Endothelial cell of umbilical vein (primary cell): ENCODE measurements around the gene PRTN3. TPM values are rescaled to one million over a fixed set of nuclear protein-coding genes. Genes with fewer than 3 reads are reported as not detected.

Experiments
- BruUV-seq: library from RNA; stranded (reverse); fragments of 400-500 nt; replicated peaks from 2 replicates; lab custom pipeline; 2021; lab: Mats Ljungman, UMichigan
- CTCF ChIA-PET: fragments of 300-600, 350-600 bp; sonication (Branson Sonifier 250); formaldehyde crosslinking; loops from one replicate; lab custom pipeline; 2021; ENCODE audit warnings: antibody characterized with exemption, inconsistent platforms; lab: Charles Lee
- POLR2A ChIA-PET: fragments of 300-600, 350-600 bp; sonication (Branson Sonifier 250); formaldehyde crosslinking; loops from one replicate; lab custom pipeline; 2021; ENCODE audit warnings: antibody characterized with exemption, inconsistent platforms; lab: Charles Lee
- DNase-seq: peaks from one replicate; pipeline ENCODE4 v3.0.0-alpha.2; 2011; ENCODE audit warnings: low read depth, low spot score
- FAIRE-seq: peaks from 2 replicates; lab custom pipeline; 2011; peaks lifted over from hg19 to GRCh38; lab: Jason Lieb, UNC
- H2AFZ ChIP-seq: 2 replicates; pipeline ENCODE4 v1.6.0; 2012; ENCODE audit warnings: low read depth, low read length, control low read depth, inconsistent platforms
- H3K27ac ChIP-seq: 2 replicates; pipeline ENCODE4 v1.5.1; 2011; ENCODE audit warnings: low read depth, mild to moderate bottlenecking, control low read depth, low read length, moderate library complexity; ENCODE audit not compliant: insufficient read depth
- H3K27me3 ChIP-seq, 2 experiments: 2 replicates each; pipeline versions ENCODE4 v1.6.0 to v1.6.1; 2011; ENCODE audit warnings: low read length in 2 of 2, mixed read lengths in 1 of 2; ENCODE audit not compliant: control insufficient read depth in 2 of 2, insufficient read depth in 2 of 2
- H3K36me3 ChIP-seq, 2 experiments: 2 replicates in 1 of 2; 3 replicates in 1 of 2; pipeline ENCODE4 v1.5.1; 2011; ENCODE audit warnings: low read length in 2 of 2, mild to moderate bottlenecking in 1 of 2, moderate library complexity in 1 of 2; ENCODE audit not compliant: control insufficient read depth in 2 of 2, insufficient read depth in 2 of 2; ENCODE audit errors: extremely low read depth in 1 of 2
- H3K4me1 ChIP-seq: 3 replicates; pipeline ENCODE4 v1.5.1; 2011; ENCODE audit warnings: mild to moderate bottlenecking, low read length; ENCODE audit not compliant: control insufficient read depth, insufficient read depth; ENCODE audit errors: extremely low read depth
- H3K4me2 ChIP-seq: 2 replicates; pipeline ENCODE4 v1.6.1; 2011; ENCODE audit warnings: low read length, control low read depth, mixed read lengths; ENCODE audit not compliant: insufficient read depth
- H3K4me3 ChIP-seq, 3 experiments: fragments of 200-600 bp in 1 of 3; sonication (generic), shearing (Covaris generic) in 1 of 3; replicated peaks in 1 of 3; 2 replicates each; pipeline ENCODE4 v1.5.1; 2011 to 2016; ENCODE audit warnings: control low read depth in 3 of 3, low read length in 3 of 3, mild to moderate bottlenecking in 2 of 3, inconsistent platforms in 1 of 3, low read depth in 1 of 3, moderate library complexity in 1 of 3; ENCODE audit not compliant: insufficient read depth in 1 of 3
- H3K79me2 ChIP-seq: 2 replicates; pipeline ENCODE4 v1.6.0; 2012; ENCODE audit warnings: low read length, inconsistent platforms; ENCODE audit not compliant: control insufficient read depth, insufficient read depth
- H3K9ac ChIP-seq: replicated peaks from 2 replicates; pipeline ENCODE3; 2011; ENCODE audit warnings: low read length, control low read depth; ENCODE audit not compliant: insufficient read depth; ENCODE audit errors: extremely low read depth
- H3K9me1 ChIP-seq: replicated peaks from 3 replicates; pipeline ENCODE4 v1.6.0; 2011; ENCODE audit warnings: mild to moderate bottlenecking, low read length; ENCODE audit not compliant: control insufficient read depth, insufficient read depth; ENCODE audit errors: extremely low read depth
- H3K9me3 ChIP-seq: replicated peaks from 2 replicates; pipeline ENCODE4 v1.5.1; 2012; ENCODE audit warnings: low read length, inconsistent platforms; ENCODE audit not compliant: control insufficient read depth, insufficient read depth
- H4K20me1 ChIP-seq: replicated peaks from 2 replicates; pipeline ENCODE3; 2011; ENCODE audit warnings: mild to moderate bottlenecking, low read length; ENCODE audit not compliant: control insufficient read depth, insufficient read depth; ENCODE audit errors: extremely low read depth
- EZH2 ChIP-seq: IDR thresholded peaks from 2 replicates; pipeline ENCODE4 v1.6.1; 2012; ENCODE audit warnings: borderline replicate concordance, low read depth, mild to moderate bottlenecking, moderate library complexity, low read length, inconsistent platforms; ENCODE audit not compliant: severe bottlenecking
- FOS ChIP-seq: IDR thresholded peaks from 2 replicates; pipeline ENCODE4 v1.6.1; 2011; ENCODE audit warnings: mild to moderate bottlenecking, low read length, moderate library complexity, borderline replicate concordance; ENCODE audit not compliant: insufficient read depth
- GATA2 ChIP-seq: IDR thresholded peaks from 2 replicates; pipeline ENCODE4 v1.7.0; 2011; ENCODE audit warnings: low read depth, mild to moderate bottlenecking, moderate library complexity, mixed read lengths, low read length; ENCODE audit not compliant: insufficient read length, insufficient read depth
- JUN ChIP-seq: IDR thresholded peaks from 2 replicates; pipeline ENCODE4 v1.6.1; 2011; ENCODE audit warnings: borderline replicate concordance, low read depth; ENCODE audit not compliant: insufficient read length, insufficient read depth
- MYC ChIP-seq: IDR thresholded peaks from one replicate; pipeline ENCODE4 v1.6.1; 2011; ENCODE audit warnings: mild to moderate bottlenecking, low read depth, low read length
- POLR2A ChIP-seq: IDR thresholded peaks from 2 replicates; pipeline ENCODE4 v1.6.1; 2012; ENCODE audit warnings: low read depth, mild to moderate bottlenecking, control low read depth, low read length
- POLR2AphosphoS5 ChIP-seq: IDR thresholded peaks from 2 replicates; pipeline ENCODE4 v1.6.1; 2012; ENCODE audit warnings: low read depth, mild to moderate bottlenecking, control low read depth, low read length, moderate library complexity; ENCODE audit not compliant: insufficient read depth
- dilution Hi-C: fragments of 300-500 bp; cut with MboI; formaldehyde crosslinking; loops from one replicate; pipeline ENCODE4 v1.15.0; 2019; ENCODE audit warnings: low sequenced_read_pairs; ENCODE audit not compliant: extremely low pct_ligation_motif_present
- intact Hi-C: fragments of 100-400 bp; cut with micrococcal nuclease; formaldehyde crosslinking; loops from one replicate; pipeline ENCODE4 v1.10.0; 2022
- polyA plus RNA-seq, 4 experiments: library from polyadenylated mRNA; depleted of rRNA in 3 of 4; stranded (reverse) in 3 of 4; unstranded in 1 of 4; fragments of >200 nt; gene quantifications; 2 replicates each; pipeline versions ENCODE4 v1.2.1 to v1.2.3, GENCODE V29; 2011 to 2012; ENCODE audit warnings: missing spikeins in 1 of 4
- total RNA-seq: library from RNA; stranded (reverse); gene quantifications from 2 replicates; pipeline ENCODE4 v1.2.3, GENCODE V29; 2021
- TF ChIP-seq, protein P1 (sequence below), 2 donors: IDR thresholded peaks; 1 replicate in 1 of 2; 2 replicates in 1 of 2; pipeline ENCODE4 v1.5.1; 2011; ENCODE audit warnings: low read length in 2 of 2, mild to moderate bottlenecking in 2 of 2, moderate library complexity in 2 of 2, control low read depth in 1 of 2, inconsistent platforms in 1 of 2, low read depth in 1 of 2; ENCODE audit not compliant: insufficient read depth in 1 of 2; ENCODE audit errors: extremely low read depth in 1 of 2
- TF ChIP-seq, protein P2 (sequence below): IDR thresholded peaks from 2 replicates; pipeline ENCODE4 v1.6.1; 2011; ENCODE audit not compliant: insufficient read depth, insufficient read length

The PRTN3 gene
- total and polyA plus RNA-seq, 2 donors (not counting 3 experiments of a cell fraction or from before 2014, with no cell fraction given) = not detected

DNA sequence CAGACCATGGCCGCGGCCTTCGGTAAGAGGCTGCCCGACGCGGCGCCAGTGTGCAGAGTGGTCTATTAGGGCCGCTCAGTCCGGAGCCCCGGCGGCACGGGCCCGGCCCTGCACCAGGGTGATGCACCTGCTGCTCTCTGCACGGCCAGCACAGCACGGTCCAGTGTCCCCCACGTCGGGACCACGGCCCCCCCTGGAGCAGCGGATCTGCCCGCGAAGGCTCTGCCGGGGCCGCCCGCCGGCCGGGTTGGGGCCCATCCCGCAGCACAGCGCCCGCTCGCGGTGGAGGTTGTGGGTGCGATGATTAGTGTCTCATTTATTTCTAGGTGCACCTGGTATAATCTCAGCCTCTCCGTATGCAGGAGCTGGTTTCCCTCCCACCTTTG, 35.6 kb upstream of the PRTN3 start:
- Histone ChIP-seq H4K20me1 (no peaks in the 10 kb centered on the region), H3K79me2 (peaks cover 92% of the 10 kb centered on the region)
- BruUV-seq = no TSS peak

More for the DNA sequence above, 35.6 kb upstream of the PRTN3 start:
- dilution Hi-C loops (no loop called here), intact Hi-C loops (no loop called here)
- CTCF ChIA-PET = interaction anchor here (1.0 to 5.5 kb wide), 2 partner anchors 35 to 58 kb away, joined by 4 to 32 read pairs; no protein-coding TSS in a partner anchor
- FAIRE-seq = no peak
- H2AFZ ChIP-seq = no peak overlapping the region
- TF ChIP-seq, protein P1, sequence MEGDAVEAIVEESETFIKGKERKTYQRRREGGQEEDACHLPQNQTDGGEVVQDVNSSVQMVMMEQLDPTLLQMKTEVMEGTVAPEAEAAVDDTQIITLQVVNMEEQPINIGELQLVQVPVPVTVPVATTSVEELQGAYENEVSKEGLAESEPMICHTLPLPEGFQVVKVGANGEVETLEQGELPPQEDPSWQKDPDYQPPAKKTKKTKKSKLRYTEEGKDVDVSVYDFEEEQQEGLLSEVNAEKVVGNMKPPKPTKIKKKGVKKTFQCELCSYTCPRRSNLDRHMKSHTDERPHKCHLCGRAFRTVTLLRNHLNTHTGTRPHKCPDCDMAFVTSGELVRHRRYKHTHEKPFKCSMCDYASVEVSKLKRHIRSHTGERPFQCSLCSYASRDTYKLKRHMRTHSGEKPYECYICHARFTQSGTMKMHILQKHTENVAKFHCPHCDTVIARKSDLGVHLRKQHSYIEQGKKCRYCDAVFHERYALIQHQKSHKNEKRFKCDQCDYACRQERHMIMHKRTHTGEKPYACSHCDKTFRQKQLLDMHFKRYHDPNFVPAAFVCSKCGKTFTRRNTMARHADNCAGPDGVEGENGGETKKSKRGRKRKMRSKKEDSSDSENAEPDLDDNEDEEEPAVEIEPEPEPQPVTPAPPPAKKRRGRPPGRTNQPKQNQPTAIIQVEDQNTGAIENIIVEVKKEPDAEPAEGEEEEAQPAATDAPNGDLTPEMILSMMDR (IDR thresholded peaks at IDR 0.05; ENCODE audit: extremely low read depth in 1 of 2, insufficient read depth in 1 of 2, low read depth in 1 of 2, low read length in 2 of 2) = no peak
- TF ChIP-seq POLR2AphosphoS5 (no peak), POLR2A (no peak), MYC (no peak), FOS (no peak), GATA2 (no peak), EZH2 (no peak), JUN (no peak)
- TF ChIP-seq, protein P2, sequence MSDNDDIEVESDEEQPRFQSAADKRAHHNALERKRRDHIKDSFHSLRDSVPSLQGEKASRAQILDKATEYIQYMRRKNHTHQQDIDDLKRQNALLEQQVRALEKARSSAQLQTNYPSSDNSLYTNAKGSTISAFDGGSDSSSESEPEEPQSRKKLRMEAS = no peak
- no peak overlapping the region for H3K27ac ChIP-seq
- H3K4me1 ChIP-seq = peaks cover 25% of the 10 kb centered on the region
- H3K9me1 ChIP-seq = no peaks in the 10 kb centered on the region
- H3K27me3 ChIP-seq = no peaks in the 10 kb centered on the region
- no peak overlapping the region for H3K4me2 ChIP-seq
- H3K4me3 ChIP-seq = no peak overlapping the region
- POLR2A ChIA-PET = no interaction called here
- H3K36me3 ChIP-seq = peaks cover 55 to 77% of the 10 kb centered on the region in 2 experiments
- DNase-seq = no peak
- no peak overlapping the region for H3K9ac ChIP-seq
- H3K9me3 ChIP-seq = no peaks in the 10 kb centered on the region
